Transverse colon (tissue), 3 donors: ENCODE measurements around the gene SSBP4.

Experiments used
- POLR2A ChIP-seq: fragments of 450-650 bp; IDR thresholded peaks from one replicate; pipeline ENCODE4 v1.6.1; 2016; ENCODE audit warnings: antibody characterized with exemption, mild to moderate bottlenecking, moderate library complexity
- TF ChIP-seq, protein P1 (sequence below), 5 experiments: fragments of 200-600 bp in 3 of 5; fragments of 450-650 bp in 2 of 5; sonication (generic) in 3 of 5; IDR thresholded peaks; 1 replicate in 2 of 5; 2 replicates in 3 of 5; pipeline ENCODE4 v1.5.1; 2016 to 2017; ENCODE audit warnings: antibody characterized with exemption in 5 of 5, inconsistent platforms in 3 of 5, mild to moderate bottlenecking in 2 of 5, moderate library complexity in 1 of 5

DNA sequence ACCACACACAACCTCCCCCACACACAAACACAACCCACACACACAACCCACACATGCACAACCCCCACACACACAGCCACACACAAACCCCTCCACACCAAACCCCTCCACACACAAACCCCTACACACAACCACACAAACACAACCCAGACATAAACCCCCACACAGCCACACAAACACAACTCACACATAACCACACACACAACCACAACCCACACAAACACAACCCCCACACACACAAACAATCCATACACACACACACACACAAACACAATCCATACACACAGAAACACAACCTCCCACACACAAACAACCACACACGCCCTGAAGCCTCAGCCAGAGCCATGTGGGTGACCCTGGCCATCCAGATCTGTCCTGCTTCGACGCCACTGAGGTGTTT is 48.8 kb downstream of the SSBP4 start:
- TF ChIP-seq, protein P1, sequence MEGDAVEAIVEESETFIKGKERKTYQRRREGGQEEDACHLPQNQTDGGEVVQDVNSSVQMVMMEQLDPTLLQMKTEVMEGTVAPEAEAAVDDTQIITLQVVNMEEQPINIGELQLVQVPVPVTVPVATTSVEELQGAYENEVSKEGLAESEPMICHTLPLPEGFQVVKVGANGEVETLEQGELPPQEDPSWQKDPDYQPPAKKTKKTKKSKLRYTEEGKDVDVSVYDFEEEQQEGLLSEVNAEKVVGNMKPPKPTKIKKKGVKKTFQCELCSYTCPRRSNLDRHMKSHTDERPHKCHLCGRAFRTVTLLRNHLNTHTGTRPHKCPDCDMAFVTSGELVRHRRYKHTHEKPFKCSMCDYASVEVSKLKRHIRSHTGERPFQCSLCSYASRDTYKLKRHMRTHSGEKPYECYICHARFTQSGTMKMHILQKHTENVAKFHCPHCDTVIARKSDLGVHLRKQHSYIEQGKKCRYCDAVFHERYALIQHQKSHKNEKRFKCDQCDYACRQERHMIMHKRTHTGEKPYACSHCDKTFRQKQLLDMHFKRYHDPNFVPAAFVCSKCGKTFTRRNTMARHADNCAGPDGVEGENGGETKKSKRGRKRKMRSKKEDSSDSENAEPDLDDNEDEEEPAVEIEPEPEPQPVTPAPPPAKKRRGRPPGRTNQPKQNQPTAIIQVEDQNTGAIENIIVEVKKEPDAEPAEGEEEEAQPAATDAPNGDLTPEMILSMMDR (IDR thresholded peaks at IDR 0.05) = no peak
- TF ChIP-seq POLR2A = no peak
